ENCODE results near the gene WDFY1.

DNA sequence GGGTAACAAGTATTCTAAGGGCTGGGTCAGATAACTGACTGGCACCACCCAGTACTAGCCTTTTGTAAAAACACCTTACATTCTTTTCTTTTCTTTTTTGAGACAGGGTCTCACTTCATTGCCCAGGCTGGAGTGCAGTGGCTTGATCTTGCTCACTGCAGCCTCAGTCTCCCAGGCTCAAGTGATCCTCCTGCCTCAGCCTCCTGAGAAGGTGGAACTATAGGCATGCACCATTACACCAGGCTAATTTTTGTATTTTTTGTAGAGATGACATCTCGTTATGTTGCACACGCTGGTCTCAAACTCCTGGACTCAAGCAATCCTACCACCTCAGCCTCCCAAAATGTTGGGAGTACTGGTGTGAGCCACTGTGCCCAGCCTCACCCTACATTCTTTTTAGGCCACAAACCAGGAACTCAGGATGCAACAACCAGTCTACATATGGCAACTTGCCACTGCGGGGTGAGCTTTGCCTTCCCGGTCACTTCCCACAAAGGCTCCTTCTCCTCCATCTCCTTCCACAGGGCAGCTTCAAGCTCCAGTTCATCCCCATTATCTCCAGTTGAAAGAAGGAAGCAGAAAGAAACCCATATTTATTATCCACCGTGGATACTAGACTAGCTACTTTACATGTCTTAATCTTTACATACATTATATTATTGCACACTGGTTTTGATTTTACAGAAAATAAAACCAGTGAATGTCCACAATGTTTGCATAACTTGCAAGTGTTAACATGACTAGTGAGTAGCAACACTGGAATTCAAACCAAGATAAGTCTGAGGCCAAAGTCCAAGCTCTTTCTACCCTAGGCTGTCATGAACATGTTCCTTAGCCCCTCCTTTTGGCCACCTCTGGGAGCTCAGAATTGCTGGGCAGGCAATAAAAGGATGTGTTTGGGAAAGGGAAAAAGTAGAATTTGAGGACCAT, 84.1 kb downstream of the WDFY1 start:
- TF ChIP-seq, protein P1, sequence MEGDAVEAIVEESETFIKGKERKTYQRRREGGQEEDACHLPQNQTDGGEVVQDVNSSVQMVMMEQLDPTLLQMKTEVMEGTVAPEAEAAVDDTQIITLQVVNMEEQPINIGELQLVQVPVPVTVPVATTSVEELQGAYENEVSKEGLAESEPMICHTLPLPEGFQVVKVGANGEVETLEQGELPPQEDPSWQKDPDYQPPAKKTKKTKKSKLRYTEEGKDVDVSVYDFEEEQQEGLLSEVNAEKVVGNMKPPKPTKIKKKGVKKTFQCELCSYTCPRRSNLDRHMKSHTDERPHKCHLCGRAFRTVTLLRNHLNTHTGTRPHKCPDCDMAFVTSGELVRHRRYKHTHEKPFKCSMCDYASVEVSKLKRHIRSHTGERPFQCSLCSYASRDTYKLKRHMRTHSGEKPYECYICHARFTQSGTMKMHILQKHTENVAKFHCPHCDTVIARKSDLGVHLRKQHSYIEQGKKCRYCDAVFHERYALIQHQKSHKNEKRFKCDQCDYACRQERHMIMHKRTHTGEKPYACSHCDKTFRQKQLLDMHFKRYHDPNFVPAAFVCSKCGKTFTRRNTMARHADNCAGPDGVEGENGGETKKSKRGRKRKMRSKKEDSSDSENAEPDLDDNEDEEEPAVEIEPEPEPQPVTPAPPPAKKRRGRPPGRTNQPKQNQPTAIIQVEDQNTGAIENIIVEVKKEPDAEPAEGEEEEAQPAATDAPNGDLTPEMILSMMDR (IDR thresholded peaks at IDR 0.05; ENCODE audit: extremely low read depth in 1 of 2, insufficient read depth in 1 of 2, low read depth in 1 of 2, low read length in 2 of 2), result no peak
- TF ChIP-seq EZH2 (IDR thresholded peaks at IDR 0.05; ENCODE audit: borderline replicate concordance, low read depth, low read length, severe bottlenecking), result no peak
- TF ChIP-seq POLR2AphosphoS5 (IDR thresholded peaks at IDR 0.05; ENCODE audit: insufficient read depth, low read depth, low read length), result no peak
- no peak for TF ChIP-seq POLR2A (IDR thresholded peaks at IDR 0.05; ENCODE audit: low read depth, low read length)
- TF ChIP-seq, protein P2, sequence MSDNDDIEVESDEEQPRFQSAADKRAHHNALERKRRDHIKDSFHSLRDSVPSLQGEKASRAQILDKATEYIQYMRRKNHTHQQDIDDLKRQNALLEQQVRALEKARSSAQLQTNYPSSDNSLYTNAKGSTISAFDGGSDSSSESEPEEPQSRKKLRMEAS (IDR thresholded peaks at IDR 0.05; ENCODE audit: insufficient read depth, insufficient read length), result no peak

Measured in endothelial cell of umbilical vein (primary cell).